ENCODE data around the gene PARP9.

- TF ChIP-seq CTCF (IDR thresholded peaks at IDR 0.05; ENCODE audit: insufficient read depth, low read length), result no peak
- no peak for TF ChIP-seq POLR2AphosphoS5 (IDR thresholded peaks at IDR 0.05; ENCODE audit: low read depth)
Observed at GRCh38 chr3:122513386-122514122, 50.5 kb downstream of the PARP9 start.
